SW480 (cell line): ENCODE measurements around the gene ABHD14A.
A peak's percentile ranks its signal among the peaks of the same experiment; 100 is the strongest.

Source experiments
- DNase-seq: peaks from one replicate; pipeline ENCODE4 v3.0.0-alpha.2; 2016; ENCODE audit warnings: low spot score

ABHD14A gene

GRCh38 chr3:51957520-51958205 lies 17.2 kb upstream of the ABHD14A start:
- no peak for DNase-seq

GRCh38 chr3:51958603-51959521 lies 16.0 kb upstream of the ABHD14A start:
- DNase-seq: no peak

- no peak for DNase-seq
Observed at GRCh38 chr3:51959651-51960050, 15.2 kb upstream of the ABHD14A start.

GRCh38 chr3:51960386-51960785 lies 14.5 kb upstream of the ABHD14A start:
- DNase-seq: no peak

- no peak for DNase-seq
Observed at GRCh38 chr3:51961011-51961410, 13.9 kb upstream of the ABHD14A start.

GRCh38 chr3:51961602-51962569 lies 13.0 kb upstream of the ABHD14A start:
- no peak for DNase-seq

GRCh38 chr3:51962854-51963530 lies 11.9 kb upstream of the ABHD14A start:
- no peak for DNase-seq

GRCh38 chr3:51963951-51964451 lies 10.9 kb upstream of the ABHD14A start:
- no peak for DNase-seq

GRCh38 chr3:51964521-51964920 lies 10.3 kb upstream of the ABHD14A start:
- no peak for DNase-seq

- DNase-seq: no peak
Observed at GRCh38 chr3:51966016-51966415, 8.8 kb upstream of the ABHD14A start.

GRCh38 chr3:51966486-51966885 lies 8.4 kb upstream of the ABHD14A start:
- no peak for DNase-seq

- DNase-seq: no peak
Observed at GRCh38 chr3:51966922-51967383, 7.9 kb upstream of the ABHD14A start.

- peak; percentile 84 for DNase-seq
Observed at GRCh38 chr3:51967384-51968169, 7.3 kb upstream of the ABHD14A start, which contains the start of gene PCBP4. PCBP4 (minus strand) TSS chr3:51967454; CDS start chr3:51961240, 6,214 bp downstream.

GRCh38 chr3:51968170-51968775 lies 6.6 kb upstream of the ABHD14A start:
- peak; percentile 36 for DNase-seq

GRCh38 chr3:51968883-51969678 lies 5.8 kb upstream of the ABHD14A start:
- DNase-seq: no peak

- DNase-seq: no peak
Observed at GRCh38 chr3:51969841-51970240, 5.0 kb upstream of the ABHD14A start.

- no peak for DNase-seq
Observed at GRCh38 chr3:51970606-51971300, 4.1 kb upstream of the ABHD14A start.

- no peak for DNase-seq
Observed at GRCh38 chr3:51971350-51971749, 3.5 kb upstream of the ABHD14A start.
